ENCODE measurements around the gene PDZK1. TPM values are rescaled to one million over a fixed set of nuclear protein-coding genes. Genes with fewer than 3 reads are reported as not detected.
"Not testable (repeated sequence)": the region's sequence is repeated elsewhere in the genome, so short reads cannot be mapped to it uniquely, and the experiment has no call there.

Gene PDZK1
- total RNA-seq, 4 donors from 2014 or later: 0.35 TPM; not detected in 3

GRCh38 chr1:145643990-145644389, 63.2 kb downstream of the PDZK1 start:
- H3K27ac ChIP-seq; intact Hi-C loops (cut with DNase I; ENCODE audit: low total_unique reads); DNase-seq; H3K36me3 ChIP-seq; H3K4me1 ChIP-seq; H3K4me3 ChIP-seq; H3K27me3 ChIP-seq; H3K9me3 ChIP-seq: not testable (repeated sequence)

- intact Hi-C loops (cut with DNase I; ENCODE audit: low total_unique reads): not testable (repeated sequence)
Observed at GRCh38 chr1:145641886-145642285, 65.3 kb downstream of the PDZK1 start.

GRCh38 chr1:145636237-145636636, 70.9 kb downstream of the PDZK1 start:
- H3K9me3 ChIP-seq; H3K36me3 ChIP-seq; intact Hi-C loops (cut with DNase I; ENCODE audit: low total_unique reads); H3K27me3 ChIP-seq; H3K27ac ChIP-seq; DNase-seq; H3K4me3 ChIP-seq; H3K4me1 ChIP-seq: not testable (repeated sequence)

More at GRCh38 chr1:145641886-145642285, 65.3 kb downstream of the PDZK1 start:
- H3K36me3 ChIP-seq, H3K4me1 ChIP-seq, H3K27me3 ChIP-seq, H3K27ac ChIP-seq, H3K4me3 ChIP-seq, DNase-seq, H3K9me3 ChIP-seq: not testable (repeated sequence)

GRCh38 chr1:145622177-145622576, 85.0 kb downstream of the PDZK1 start:
- H3K9me3 ChIP-seq; H3K4me1 ChIP-seq; H3K36me3 ChIP-seq; H3K27ac ChIP-seq; H3K4me3 ChIP-seq; intact Hi-C loops (cut with DNase I; ENCODE audit: low total_unique reads); H3K27me3 ChIP-seq; DNase-seq: not testable (repeated sequence)

Other genes with a start within 250 kb of the PDZK1 start
- 10 to 100 TPM; 19.0 to 71.8 (median 31.9) TPM for gene GPR89A, start 99.4 kb downstream of the PDZK1 start, total RNA-seq
- gene CD160, start 12.1 kb upstream of the PDZK1 start, total RNA-seq: under 1 TPM in 1 of 4 donors, not detected in 3; 0.55 TPM
- 10 to 100 TPM; 18.8 to 33.4 (median 27.8) TPM for gene RNF115, start 116.7 kb upstream of the PDZK1 start, total RNA-seq
- 10 to 100 TPM; 36.0 to 49.2 (median 42.2) TPM for gene POLR3C, start 116.8 kb upstream of the PDZK1 start, total RNA-seq
- gene NUDT17, start 138.3 kb upstream of the PDZK1 start, total RNA-seq: 1 to 10 TPM in 3 of 4 donors, not detected in 1; 2.5 to 5.6 (median 4.7) TPM
- gene PIAS3, start 151.7 kb upstream of the PDZK1 start, total RNA-seq: 10 to 100 TPM; 10.2 to 88.6 (median 24.5) TPM
- gene ANKRD35, start 178.5 kb upstream of the PDZK1 start, total RNA-seq: 1 to 10 TPM in 3 of 4 donors, under 1 TPM in 1; 0.77 to 8.8 (median 5.4) TPM
- gene ITGA10, start 202.7 kb upstream of the PDZK1 start, total RNA-seq: 10 to 100 TPM in 1 of 4 donors, 1 to 10 TPM in 3; 2.7 to 19.9 (median 4.0) TPM
- 10 to 100 TPM; 26.1 to 46.3 (median 36.0) TPM for gene PEX11B, start 211.3 kb upstream of the PDZK1 start, total RNA-seq
- gene RBM8A, start 220.1 kb upstream of the PDZK1 start, total RNA-seq: 100 to 1,000 TPM; 118 to 226 (median 146) TPM